ENCODE measurements around the gene GOLM1.
"Not testable (repeated sequence)": the region's sequence is repeated elsewhere in the genome, so short reads cannot be mapped to it uniquely, and the experiment has no call there.

Gene GOLM1

DNA sequence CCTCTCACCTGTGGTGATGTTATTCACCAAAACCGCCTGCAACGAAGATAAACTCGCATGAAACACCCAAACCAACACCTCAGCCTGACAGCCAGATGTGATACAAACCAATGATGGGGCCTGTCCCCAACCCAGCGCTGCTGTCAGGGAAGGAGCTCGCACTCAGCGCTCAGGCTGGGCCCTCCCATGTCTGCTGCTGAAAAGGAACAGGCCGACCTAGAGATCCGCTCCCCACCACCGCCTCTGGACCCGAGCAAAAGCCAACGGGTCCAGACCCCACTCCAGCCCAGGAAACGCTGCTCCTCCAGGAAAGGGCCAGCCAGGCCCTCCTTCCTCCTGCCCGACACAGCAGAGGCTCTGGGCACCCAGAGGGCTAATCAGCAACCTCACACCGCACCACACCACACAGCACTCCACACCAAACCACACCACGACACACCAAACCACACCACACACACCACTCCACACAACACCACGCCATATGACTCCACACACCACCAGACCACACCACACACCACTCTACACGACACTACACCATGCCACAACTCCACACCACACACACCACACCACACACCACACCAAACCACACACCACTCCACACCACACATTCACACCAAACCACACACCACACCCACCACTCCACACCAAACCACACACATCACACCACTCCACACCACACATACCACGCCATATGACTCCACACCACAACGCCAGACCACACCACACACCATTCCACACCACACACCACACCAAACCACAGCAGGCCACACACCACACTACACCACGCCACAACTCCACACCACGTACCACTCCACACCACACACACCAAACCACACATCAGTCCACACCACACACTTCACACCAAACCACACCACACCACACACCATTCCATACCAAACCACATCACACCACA, 46.5 kb downstream of the GOLM1 start:
- TF ChIP-seq, protein P1, sequence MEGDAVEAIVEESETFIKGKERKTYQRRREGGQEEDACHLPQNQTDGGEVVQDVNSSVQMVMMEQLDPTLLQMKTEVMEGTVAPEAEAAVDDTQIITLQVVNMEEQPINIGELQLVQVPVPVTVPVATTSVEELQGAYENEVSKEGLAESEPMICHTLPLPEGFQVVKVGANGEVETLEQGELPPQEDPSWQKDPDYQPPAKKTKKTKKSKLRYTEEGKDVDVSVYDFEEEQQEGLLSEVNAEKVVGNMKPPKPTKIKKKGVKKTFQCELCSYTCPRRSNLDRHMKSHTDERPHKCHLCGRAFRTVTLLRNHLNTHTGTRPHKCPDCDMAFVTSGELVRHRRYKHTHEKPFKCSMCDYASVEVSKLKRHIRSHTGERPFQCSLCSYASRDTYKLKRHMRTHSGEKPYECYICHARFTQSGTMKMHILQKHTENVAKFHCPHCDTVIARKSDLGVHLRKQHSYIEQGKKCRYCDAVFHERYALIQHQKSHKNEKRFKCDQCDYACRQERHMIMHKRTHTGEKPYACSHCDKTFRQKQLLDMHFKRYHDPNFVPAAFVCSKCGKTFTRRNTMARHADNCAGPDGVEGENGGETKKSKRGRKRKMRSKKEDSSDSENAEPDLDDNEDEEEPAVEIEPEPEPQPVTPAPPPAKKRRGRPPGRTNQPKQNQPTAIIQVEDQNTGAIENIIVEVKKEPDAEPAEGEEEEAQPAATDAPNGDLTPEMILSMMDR (IDR thresholded peaks at IDR 0.05; ENCODE audit: extremely low read depth, missing control alignments): no peak
- DNase-seq (ENCODE audit: low spot score): no peak

DNA sequence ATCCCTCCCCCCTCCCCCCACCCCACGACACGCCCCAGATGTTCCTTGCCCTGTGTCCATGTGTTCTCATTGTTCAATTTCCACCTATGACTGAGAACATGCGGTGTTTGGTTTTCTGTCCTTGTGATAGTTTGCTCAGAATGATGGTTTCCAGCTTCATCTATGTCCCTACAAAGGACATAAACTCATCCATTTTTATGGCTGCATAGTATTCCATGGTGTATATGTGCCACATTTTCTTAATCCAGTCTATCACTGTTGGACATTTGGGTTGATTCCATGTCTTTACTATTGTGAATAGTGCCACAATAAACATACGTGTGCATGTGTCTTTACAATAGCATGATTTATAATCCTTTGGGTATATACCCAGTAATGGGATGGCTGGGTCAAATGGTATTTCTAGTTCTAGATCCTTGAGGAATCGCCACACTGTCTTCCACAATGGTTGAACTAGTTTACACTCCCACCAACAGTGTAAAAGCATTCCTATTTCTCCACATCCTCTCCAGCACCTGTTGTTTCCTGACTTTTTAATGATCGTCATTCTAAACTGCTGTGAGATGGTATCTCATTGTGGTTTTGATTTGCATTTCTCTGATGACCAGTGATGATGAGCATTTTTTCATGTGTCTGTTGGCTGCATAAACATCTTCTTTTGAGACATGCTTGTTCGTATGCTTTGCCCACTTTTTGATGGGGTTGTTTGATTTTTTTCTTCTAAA, 51.2 kb downstream of the GOLM1 start:
- not testable (repeated sequence) for DNase-seq (ENCODE audit: low spot score)

DNA sequence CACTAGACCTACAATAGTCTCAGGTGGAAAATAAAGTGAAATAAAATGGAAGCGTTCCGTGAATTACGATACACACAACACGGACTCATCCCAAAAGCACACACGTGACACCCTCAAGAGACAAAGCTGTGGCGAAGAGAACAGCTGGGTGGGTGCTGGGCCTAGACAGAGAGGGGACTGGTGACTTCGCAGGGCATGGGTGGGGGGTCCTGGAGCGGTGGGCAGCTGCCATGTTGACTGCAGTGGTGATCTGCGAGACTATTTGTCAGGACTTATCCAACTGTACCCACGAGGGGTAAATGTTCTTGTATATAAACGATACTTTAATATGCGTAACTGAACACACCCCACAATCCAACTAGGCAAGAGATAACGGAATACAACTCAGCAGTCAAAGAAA, 52.0 kb downstream of the GOLM1 start:
- TF ChIP-seq, protein P1 (IDR thresholded peaks at IDR 0.05; ENCODE audit: extremely low read depth, missing control alignments): no peak
- DNase-seq (ENCODE audit: low spot score): no peak

DNA sequence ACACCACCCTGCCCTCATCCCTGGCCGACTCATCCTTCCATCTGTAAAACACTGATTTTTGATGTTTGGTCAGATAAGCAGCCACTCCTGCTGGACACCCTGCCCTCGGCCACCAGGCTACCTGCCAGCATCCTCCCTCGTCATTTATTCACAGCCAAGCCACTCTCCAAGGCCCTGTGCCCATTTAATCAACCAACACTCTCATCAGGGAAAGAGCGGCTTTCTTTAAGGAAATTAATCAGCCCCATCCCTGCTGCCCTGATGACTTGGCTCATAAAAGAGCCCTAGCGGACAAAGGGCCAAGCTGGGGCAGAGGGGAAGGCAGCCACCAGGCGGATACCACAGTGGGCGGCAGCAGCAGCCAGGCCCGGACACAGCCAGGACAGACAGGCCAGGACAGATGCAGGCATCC, 52.4 kb downstream of the GOLM1 start:
- DNase-seq (ENCODE audit: low spot score): no peak
- TF ChIP-seq, protein P1 (IDR thresholded peaks at IDR 0.05; ENCODE audit: extremely low read depth, missing control alignments): no peak

DNA sequence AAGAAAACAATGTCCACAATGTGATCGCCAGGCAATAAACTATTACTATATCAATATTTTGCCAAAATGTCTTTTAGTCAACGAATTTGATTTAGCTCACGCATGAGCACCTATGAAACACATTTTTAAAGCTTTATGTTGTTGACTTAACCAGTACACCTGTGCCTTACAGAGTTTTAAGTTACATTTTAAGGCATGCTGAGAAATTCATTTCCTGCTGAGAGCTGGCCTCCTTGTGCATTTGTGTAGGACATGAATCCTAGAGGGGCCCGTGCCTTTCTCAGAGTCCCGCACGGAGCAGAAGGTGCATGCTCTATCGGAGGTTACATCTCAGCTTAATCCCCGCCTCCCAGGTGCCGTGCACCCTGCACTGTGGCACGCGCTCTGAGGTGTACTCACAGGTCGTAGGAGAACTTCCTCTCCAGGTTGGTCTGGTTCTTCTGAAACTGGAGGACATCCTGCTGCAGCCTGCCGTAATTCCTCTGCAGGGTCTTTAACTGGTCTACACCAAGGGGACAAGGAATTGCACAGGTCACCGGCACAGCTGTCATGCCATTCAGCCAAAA, 53.2 kb downstream of the GOLM1 start:
- TF ChIP-seq, protein P1 (IDR thresholded peaks at IDR 0.05; ENCODE audit: extremely low read depth, missing control alignments): no peak
- DNase-seq (ENCODE audit: low spot score): no peak

DNA sequence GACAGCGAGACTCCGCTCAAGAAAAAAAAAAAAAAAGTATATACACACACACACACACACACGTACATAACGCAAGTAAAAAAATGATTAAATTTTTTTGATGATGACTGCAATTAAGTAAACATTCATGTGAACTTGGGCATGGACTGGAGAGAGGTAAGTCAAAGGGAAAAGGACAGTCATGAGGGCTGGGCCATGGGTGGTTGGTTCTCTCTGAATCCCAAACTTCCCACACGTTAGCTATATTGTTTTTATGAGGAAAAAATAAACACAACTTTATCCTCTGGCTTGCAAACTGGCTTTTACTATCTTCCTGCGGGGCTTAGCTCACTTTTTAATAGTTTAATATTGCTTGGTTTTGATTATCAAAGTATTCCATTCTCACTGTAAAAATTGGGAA, 53.7 kb downstream of the GOLM1 start:
- TF ChIP-seq, protein P1 (IDR thresholded peaks at IDR 0.05; ENCODE audit: extremely low read depth, missing control alignments): no peak
- no peak for DNase-seq (ENCODE audit: low spot score)

DNA sequence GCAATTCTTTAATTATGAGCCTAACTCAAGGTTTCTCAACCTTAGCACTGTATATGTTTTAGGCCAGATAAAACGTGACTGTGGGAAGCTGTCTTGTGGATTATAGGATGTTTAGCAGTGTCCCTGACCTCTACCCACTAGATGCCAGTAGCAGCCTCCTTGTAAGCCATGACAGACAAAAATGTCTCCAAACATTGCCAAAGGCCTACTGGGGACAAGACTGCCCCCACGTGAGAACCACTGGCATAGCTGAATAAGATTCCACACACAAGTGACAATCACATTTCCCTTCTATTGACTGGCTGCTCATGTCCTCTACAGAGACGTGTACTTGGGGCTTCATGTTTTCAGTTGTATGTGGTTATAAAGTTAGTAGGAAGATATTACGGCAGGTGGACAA, 55.4 kb downstream of the GOLM1 start:
- DNase-seq (ENCODE audit: low spot score): no peak
- TF ChIP-seq, protein P1 (IDR thresholded peaks at IDR 0.05; ENCODE audit: extremely low read depth, missing control alignments): no peak

Data from GM20000 (cell line).